ENCODE data around the gene OR2T1.
"Not testable (repeated sequence)": the region's sequence is repeated elsewhere in the genome, so short reads cannot be mapped to it uniquely, and the experiment has no call there.

The OR2T1 gene

DNA sequence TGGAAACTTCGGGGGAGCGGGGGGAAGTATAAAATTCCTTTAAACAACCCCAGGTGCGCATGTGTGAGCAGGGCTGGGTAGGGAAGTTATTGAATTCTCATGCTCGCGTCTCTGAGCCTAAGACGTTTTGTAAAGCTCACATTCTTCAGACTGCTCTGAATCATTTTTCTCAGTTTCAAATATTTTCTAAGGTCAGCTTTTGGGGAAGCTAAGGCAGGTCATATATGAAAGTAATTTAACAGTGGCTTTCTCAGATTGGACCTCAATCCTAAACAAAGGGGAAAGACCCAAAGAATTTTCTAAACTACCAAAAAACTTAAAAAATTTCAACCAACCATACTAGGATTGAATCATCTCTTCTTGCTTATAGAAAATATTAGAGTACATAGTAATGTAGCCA lies 32.1 kb downstream of the OR2T1 start:
- not testable (repeated sequence) for DNase-seq (ENCODE audit: low read depth, low spot score)

DNA sequence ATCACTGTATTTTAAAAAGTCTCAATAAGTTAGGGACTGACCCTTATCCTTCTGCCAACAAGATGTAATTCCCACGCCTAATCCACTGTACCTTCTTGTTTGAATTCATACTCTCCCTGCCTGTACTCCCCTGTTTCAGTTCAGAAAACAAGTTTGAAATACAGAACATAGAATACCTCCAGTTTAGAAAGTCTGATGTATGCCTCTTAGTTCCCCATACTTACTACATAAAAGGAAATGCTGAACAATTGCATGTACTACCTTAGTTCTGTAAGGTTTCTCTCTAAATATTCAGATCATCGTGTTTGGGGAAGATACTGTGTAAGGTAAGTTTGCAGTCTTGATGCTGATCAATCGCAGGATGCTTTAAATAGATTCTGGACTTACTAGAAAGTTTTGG lies 33.5 kb downstream of the OR2T1 start:
- DNase-seq (ENCODE audit: low read depth, low spot score), result not testable (repeated sequence)

GRCh38 chr1:248438668-248439067 lies 35.8 kb downstream of the OR2T1 start:
- DNase-seq (ENCODE audit: low read depth, low spot score), result not testable (repeated sequence)

DNA sequence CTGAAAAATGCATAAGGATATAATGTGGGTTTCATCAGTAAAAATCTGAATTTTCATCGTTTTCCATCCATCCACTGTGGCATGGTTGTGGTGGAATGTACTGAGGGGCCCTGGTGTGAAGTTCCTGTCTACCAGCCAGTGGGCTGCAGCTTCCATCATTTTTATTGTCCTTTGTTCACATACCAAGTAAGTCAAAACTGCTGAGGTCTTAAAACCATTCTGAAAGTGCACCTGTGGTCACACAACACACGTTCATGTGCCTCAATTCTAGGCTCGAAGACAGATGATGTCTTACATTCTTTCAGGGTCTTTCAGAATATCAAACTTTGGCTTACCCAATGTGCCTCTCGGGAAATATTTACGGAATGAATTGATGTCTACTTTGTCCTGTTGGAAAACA lies 36.4 kb downstream of the OR2T1 start:
- not testable (repeated sequence) for DNase-seq (ENCODE audit: low read depth, low spot score)

DNA sequence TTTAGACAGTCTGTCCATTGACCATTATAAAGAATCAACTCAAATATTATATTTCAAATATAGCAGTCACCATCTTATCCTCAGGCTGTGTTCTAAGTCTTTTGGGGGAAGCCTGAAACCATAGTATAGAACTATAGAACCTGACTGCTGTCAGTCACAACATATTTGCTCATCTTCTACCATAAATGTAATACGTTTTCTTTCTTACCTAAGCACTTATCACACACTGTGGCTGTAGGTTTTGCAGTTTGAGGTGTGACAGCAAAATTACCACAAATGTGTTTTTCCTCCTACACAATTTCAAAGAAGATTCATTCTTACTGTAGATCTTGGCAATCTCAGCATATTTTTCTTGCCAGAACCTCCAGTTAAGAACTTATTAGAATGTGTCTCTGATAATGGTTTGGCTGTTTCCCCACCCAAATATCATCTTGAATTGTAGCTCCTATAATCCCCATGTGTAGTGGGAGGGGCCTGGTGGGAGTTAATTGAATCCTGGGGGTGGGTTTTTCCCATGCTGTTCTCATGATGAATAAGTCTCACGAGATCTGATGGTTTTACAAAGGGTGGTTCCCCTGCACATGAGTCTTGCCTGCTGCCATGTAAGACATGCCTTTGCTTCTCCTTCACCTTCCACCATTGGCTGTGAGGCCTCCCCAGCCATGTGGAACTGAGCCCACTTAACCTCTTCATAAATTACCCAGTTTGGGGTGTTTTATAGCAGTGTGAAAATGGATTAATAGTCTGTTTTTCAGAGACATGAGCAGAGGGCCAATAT lies 39.8 kb downstream of the OR2T1 start:
- not testable (repeated sequence) for DNase-seq (ENCODE audit: low read depth, low spot score)

DNA sequence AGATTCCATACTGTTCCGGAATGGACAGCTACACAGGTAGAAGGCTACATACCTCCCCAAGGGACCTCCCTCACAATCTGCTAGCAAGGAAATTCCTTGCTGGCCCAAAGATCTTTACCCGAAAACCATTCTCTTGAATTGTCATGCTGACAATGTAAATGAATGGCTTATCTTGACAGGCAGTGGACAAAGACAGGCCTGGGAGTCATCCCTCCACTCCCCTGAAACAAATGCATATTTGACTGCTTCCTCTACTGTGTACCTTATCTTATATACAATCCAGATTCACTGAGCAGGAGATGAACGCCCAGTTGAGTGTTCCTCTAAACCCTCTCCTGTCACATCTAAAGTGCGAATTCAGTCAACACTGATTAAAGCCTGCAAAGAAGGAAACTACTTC lies 41.8 kb downstream of the OR2T1 start:
- DNase-seq (ENCODE audit: low read depth, low spot score), result not testable (repeated sequence)

GRCh38 chr1:248445399-248445798 lies 42.6 kb downstream of the OR2T1 start, which contains the start of gene OR2T2:
Gene OR2T2 (plus strand): TSS chr1:248445637. CDS start chr1:248452798, 7,161 bp downstream.
- not testable (repeated sequence) for DNase-seq (ENCODE audit: low read depth, low spot score)

- not testable (repeated sequence) for DNase-seq (ENCODE audit: low read depth, low spot score)
Observed at GRCh38 chr1:248448409-248449074, 45.7 kb downstream of the OR2T1 start.

- DNase-seq (ENCODE audit: low read depth, low spot score), result not testable (repeated sequence)
Observed at GRCh38 chr1:248449821-248450465, 47.1 kb downstream of the OR2T1 start.

GRCh38 chr1:248450466-248451145 lies 47.8 kb downstream of the OR2T1 start:
- DNase-seq (ENCODE audit: low read depth, low spot score), result not testable (repeated sequence)

DNA sequence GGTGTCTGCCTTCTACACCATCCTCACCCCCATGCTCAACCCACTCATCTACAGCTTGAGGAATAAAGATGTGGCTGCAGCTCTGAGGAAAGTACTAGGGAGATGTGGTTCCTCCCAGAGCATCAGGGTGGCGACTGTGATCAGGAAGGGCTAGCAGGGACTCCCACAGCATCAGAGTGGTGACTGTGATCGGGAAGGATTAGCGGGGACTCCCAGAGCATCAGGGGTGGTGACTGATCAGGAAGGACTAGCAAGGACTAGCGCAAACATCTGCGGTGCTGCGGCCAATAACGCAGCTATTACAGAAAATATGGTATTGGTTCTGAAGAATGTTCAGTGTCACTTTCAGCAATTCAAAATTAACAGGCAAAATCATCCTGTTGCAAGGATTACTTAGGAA lies 50.8 kb downstream of the OR2T1 start:
- DNase-seq (ENCODE audit: low read depth, low spot score), result not testable (repeated sequence)

DNA sequence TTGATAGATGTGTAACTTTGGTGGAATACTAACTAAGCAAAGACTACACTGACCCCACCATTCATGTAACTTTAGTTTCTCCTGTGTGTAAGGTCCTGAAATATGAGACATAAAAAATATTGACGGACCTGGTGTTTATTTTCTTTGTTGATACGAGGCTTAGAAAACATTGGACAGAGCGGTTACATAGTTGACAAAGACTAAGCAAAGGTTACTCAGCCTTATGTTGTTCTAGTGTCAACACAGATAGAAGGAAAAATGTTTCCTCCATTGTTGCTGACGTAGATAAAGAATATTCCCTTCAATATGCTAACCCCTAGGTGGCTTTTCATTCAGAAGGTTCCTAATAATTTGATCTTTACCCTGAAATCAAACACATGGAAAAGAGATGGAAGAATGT lies 52.2 kb downstream of the OR2T1 start:
- DNase-seq (ENCODE audit: low read depth, low spot score), result not testable (repeated sequence)

GRCh38 chr1:248456635-248457034 lies 53.8 kb downstream of the OR2T1 start:
- DNase-seq (ENCODE audit: low read depth, low spot score), result not testable (repeated sequence)
